GM19035 (cell line): ENCODE results near the gene IL6.
"Not testable (repeated sequence)": the region's sequence is repeated elsewhere in the genome, so short reads cannot be mapped to it uniquely, and the experiment has no call there.

Source experiments
- ATAC-seq: cut with Tn5 transposase; IDR thresholded peaks from one replicate; pipeline ENCODE4 v1.9.1; 2021; ENCODE audit not compliant: unreplicated experiment

IL6 gene

DNA sequence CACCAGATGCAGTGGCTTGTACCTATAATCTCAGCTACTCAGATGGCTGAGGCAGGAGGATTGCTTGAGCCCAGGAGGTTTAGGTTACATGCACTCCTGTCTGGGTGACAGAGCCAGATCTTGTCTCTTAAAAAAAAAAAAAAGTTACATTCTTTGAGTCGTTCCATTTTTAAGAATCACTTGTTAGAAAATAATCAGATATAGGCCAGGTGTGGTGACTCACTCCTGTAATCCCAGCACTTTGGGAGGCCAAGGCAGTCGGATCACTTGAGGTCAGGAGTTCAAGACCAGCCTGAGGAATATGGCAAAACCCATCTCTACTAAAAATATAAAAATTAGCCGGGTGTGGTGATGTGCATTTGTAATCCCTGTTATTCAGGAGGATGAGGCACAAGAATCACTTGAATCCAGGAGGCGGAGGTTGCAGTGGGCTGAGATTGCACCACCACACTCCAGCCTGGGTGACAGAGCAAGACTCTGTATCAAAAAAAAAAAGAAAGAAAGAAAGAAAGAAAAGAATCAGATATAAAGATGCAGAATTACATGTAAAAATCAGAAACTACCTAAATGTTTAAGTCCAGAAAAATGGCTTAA is 52.8 kb downstream of the IL6 start:
- not testable (repeated sequence) for ATAC-seq

DNA sequence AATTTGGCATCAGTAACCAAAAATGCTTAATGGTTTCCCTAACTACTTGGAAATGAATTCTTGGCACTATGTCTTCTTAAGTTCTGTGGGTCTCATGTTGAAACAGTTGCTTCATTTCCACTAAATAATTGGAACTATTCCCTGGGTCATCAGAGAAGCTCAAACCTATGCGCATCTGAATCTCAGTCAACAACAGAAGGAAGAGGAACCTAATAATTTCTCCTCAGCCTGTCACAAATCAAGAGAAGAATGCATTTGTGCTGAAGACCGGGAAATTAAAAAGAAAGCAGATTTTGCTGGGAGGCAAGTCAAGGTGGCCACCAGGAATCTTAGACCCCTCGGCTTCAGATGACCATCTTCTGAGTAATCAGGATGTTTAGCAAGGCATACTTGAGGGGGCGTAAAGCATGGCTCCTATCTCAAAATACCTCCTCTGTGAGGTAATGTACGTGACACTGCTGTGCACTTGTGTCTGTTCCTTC is 54.3 kb downstream of the IL6 start:
- no peak for ATAC-seq
